ENCODE results near the gene EHD4. TPM values are rescaled to one million over a fixed set of nuclear protein-coding genes. Genes with fewer than 3 reads are reported as not detected.

The EHD4 gene
- total RNA-seq, 2 donors from 2014 or later: 18.4 to 22.6 TPM

GRCh38 chr15:41847206-41847605, 125.2 kb downstream of the EHD4 start:
- H3K36me3 ChIP-seq: peaks cover 2 to 12% of the 10 kb centered on the region in 2 donors
- no peak for TF ChIP-seq POLR2AphosphoS5 (IDR thresholded peaks at IDR 0.05)
- TF ChIP-seq POLR2A (IDR thresholded peaks at IDR 0.05): no peak
- TF ChIP-seq CTCF (IDR thresholded peaks at IDR 0.05): no peak
- H3K9me3 ChIP-seq: no peaks in the 10 kb centered on the region
- no peaks in the 10 kb centered on the region for H3K27me3 ChIP-seq (replicated peaks; ENCODE audit: insufficient read depth)
- H3K27ac ChIP-seq: no peak overlapping the region
- WGBS: 79% methylated on average over 14 of the region's 14 CpGs
- no peak overlapping the region for H3K4me3 ChIP-seq
- no peaks in the 10 kb centered on the region for H3K4me1 ChIP-seq (replicated peaks)
- no peak for DNase-seq (ENCODE audit: low spot score)
- intact Hi-C loops (cut with DNase I): no loop called here

Small RNA genes within 50 kb of the gene (microRNA-seq; reads per million reads assigned to microRNA genes)
- gene MIR4310: not detected

Small RNA genes within 50 kb of the gene (small RNA-seq; reads per million reads assigned to genes)
- gene MIR4310 (0 reads per million in 2 donors), gene RNA5SP393 (0 reads per million in 2 donors)

Other genes starting within 250 kb of the EHD4 start
- gene MAPKBP1, start 198.1 kb downstream of the EHD4 start, total RNA-seq: 10 to 100 TPM; 17.4 to 62.8 TPM
- gene JMJD7, start 144.5 kb downstream of the EHD4 start, total RNA-seq: 10 to 100 TPM; 20.7 to 56.6 TPM
- 1 to 10 TPM; 1.5 to 7.6 TPM for gene PLA2G4B, start 133.7 kb downstream of the EHD4 start, total RNA-seq
- gene SPTBN5, start 78.5 kb downstream of the EHD4 start, total RNA-seq: 1 to 10 TPM; 1.2 to 2.2 TPM
- gene PLA2G4E, start 48.5 kb upstream of the EHD4 start, total RNA-seq: under 1 TPM; 0.17 to 0.18 TPM
- gene PLA2G4D, start 122.0 kb upstream of the EHD4 start, total RNA-seq: 1 to 10 TPM; 1.5 to 2.1 TPM
- 10 to 100 TPM; 16.0 to 36.9 TPM for gene PLA2G4F, start 184.1 kb upstream of the EHD4 start, total RNA-seq
- gene VPS39, start 235.7 kb upstream of the EHD4 start, total RNA-seq: 100 to 1,000 TPM in 1 of 2 donors, 10 to 100 TPM in 1; 76.2 to 111 TPM